ENCODE results near the gene AARS2. TPM values are rescaled to one million over a fixed set of nuclear protein-coding genes. Genes with fewer than 3 reads are reported as not detected.

The AARS2 gene
- total RNA-seq, 1 experiment from 2014 or later, result 21.7 TPM

DNA sequence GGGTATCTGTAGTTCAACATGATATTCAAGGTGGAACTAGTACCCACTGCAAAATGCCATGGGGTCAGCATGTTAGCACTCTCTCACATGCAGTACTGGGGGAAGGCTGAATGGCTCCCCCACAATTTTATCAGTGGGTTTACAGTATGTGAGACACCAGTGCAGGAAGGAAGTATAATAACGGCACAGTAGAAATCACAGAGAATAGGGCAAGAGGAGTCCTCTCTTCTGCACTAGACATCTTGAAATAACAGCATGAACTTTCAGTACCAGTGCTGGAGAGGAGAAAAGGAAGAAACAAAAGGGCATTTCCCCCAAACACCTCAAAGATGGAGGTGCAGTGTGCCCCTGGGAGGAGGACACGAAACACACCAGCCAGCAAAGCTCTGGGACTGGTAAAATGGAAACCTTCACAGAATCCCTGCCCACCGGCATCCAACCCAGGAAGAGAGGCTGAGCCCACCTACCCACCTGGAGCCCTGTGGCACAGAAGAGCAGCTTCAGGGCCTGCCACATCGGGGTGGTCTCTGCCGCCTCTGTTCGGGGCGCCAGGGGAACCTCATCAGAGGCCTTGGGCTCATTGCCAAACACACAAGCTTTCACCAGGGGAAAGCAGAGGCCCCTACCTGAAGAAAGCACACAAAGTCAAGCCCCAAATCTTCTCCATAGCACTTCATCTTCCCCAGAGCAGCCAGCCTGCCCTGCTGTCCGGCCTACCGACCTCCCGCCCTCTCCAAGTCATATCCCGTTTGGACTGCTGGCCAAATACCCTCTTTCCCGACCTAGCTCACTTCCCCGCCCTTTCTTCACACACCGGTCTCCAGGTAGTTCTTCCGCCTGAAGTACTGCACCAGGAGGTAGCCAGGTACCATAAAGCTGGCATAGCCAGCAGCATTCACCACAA lies 57.0 kb downstream of the AARS2 start:
- peak; percentile 62 for DNase-seq
- Histone ChIP-seq H2AK5ac (ENCODE audit: insufficient read length, low read length) (no peak overlapping the region), H4K91ac (ENCODE audit: insufficient read length, low read depth, low read length) (no peak overlapping the region), H3K56ac (ENCODE audit: insufficient read length, low read depth, low read length) (no peak overlapping the region), H3K18ac (ENCODE audit: insufficient read length, low read depth, low read length) (peak overlapping the region; percentile 33), H2BK15ac (ENCODE audit: low read depth, low read length) (no peak overlapping the region), H3K27me3 (ENCODE audit: insufficient read depth, low read length) (no peaks in the 10 kb centered on the region), H4K20me1 (ENCODE audit: control insufficient read depth, insufficient read depth, insufficient read length) (no peaks in the 10 kb centered on the region), H3K4ac (ENCODE audit: low read depth, low read length) (no peak overlapping the region), H2BK5ac (ENCODE audit: insufficient read length, low read length) (no peak overlapping the region), H3K4me2 (ENCODE audit: insufficient read depth, insufficient read length, low read length) (peak overlapping the region; percentile 90), H3K14ac (ENCODE audit: insufficient read depth, low read length) (peak overlapping the region; percentile 34; the same call in 1 of the 2 replicates), H3K27ac (ENCODE audit: insufficient read length, low read depth, low read length) (no peak overlapping the region), H3K23me2 (ENCODE audit: insufficient read length, low read depth, low read length, poor library complexity, severe bottlenecking) (peaks cover 6% of the 10 kb centered on the region), H2BK20ac (ENCODE audit: low read depth, low read length, poor library complexity, severe bottlenecking) (no peak overlapping the region), H3K9ac (ENCODE audit: extremely low read depth, insufficient read length, low read length) (peak overlapping the region; percentile 68), H3K9me3 (ENCODE audit: control insufficient read depth, low read depth, low read length) (no peaks in the 10 kb centered on the region), H2AFZ (ENCODE audit: low read length) (no peak overlapping the region), H3K79me2 (ENCODE audit: insufficient read depth, low read length) (no peaks in the 10 kb centered on the region), H2BK12ac (ENCODE audit: insufficient read length, low read depth, low read length) (no peak overlapping the region), H3K79me1 (ENCODE audit: insufficient read depth, low read depth, low read length, poor library complexity, severe bottlenecking) (no peaks in the 10 kb centered on the region), H3K4me1 (ENCODE audit: insufficient read depth, low read length) (no peaks in the 10 kb centered on the region; the same call in 1 of the 2 replicates), H3T11ph (ENCODE audit: low read length) (no peak overlapping the region), H4K8ac (replicated peaks; ENCODE audit: insufficient read length, low read depth, low read length) (no peak overlapping the region), H2BK120ac (ENCODE audit: low read depth, low read length, poor library complexity, severe bottlenecking) (no peak overlapping the region), H4K5ac (ENCODE audit: insufficient read length, low read depth, low read length) (no peak overlapping the region), H3K23ac (ENCODE audit: insufficient read length, low read depth, low read length) (no peak overlapping the region)
- Mint-ChIP-seq H3K4me1 (peaks cover 40 to 44% of the 10 kb centered on the region in 2 experiments), H3K9me3 (no peaks in the 10 kb centered on the region), H3K4me3 (peak overlapping the region; percentile 88 to 90), H3K27me3 (ENCODE audit: low read depth) (peaks cover 11% of the 10 kb centered on the region), H3K36me3 (ENCODE audit: insufficient read depth in 1 of 3, low read depth in 3 of 3) (peaks cover 30 to 69% (median 54%) of the 10 kb centered on the region in 3 experiments), H3K27ac (peak overlapping the region; percentile 59 to 98 (median 92))
- TF ChIP-seq CTCF (conservative IDR thresholded peaks at IDR 0.05), result no peak
- no CpG with 5 or more reads among the region's 15 CpGs for WGBS (ENCODE audit: extremely low coverage, insufficient read length, low lambda C conversion rate)

Data from H9 (cell line).